UCSD-AML1 (cell line): ENCODE data around the gene LFNG.
A peak's percentile ranks its signal among the peaks of the same experiment; 100 is the strongest.

Experiments used
- DNase-seq: peaks from one replicate; lab custom pipeline; 2025; ENCODE audit not compliant: unreplicated experiment; lab: John Stamatoyannopoulos, UW

Gene LFNG

DNA sequence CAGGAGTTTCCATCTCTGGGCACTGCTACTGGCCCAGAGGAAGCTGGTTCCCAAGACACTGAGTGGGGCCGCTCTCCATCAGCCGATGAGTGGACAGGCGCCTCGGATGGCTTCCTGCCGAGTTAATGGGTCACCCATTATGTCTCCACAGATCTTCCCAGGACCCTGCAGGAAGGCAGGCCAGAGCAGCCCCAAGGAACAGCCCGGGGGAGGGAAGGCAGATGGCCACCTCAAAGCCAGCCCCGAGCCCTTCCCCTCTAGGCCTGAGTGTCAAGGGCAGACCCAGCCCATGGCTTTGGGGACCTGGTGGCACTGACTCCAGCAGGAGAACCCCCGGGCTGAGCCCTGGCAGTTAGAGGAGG, 3.4 kb upstream of the LFNG start:
- DNase-seq = no peak

DNA sequence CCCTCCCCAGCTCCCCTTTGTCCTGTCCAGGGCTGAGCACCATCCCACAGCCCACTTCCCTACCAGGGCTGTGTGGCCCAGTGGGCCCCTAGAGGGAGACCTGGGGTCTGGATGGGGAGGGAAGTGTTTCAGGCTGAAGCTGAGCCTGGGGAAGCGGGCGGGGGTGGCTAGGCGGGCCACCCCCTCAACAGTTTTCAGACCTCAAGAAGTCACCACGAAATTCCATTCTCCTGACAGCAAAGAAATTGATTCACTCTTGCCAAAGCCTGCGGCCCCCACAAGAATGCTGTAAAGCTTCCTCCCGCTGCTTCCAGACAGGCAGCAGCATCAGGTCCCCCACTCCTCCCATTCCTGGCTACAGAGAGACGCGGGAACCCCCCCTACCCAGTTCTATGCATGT, 2.5 kb upstream of the LFNG start:
- DNase-seq = no peak

DNA sequence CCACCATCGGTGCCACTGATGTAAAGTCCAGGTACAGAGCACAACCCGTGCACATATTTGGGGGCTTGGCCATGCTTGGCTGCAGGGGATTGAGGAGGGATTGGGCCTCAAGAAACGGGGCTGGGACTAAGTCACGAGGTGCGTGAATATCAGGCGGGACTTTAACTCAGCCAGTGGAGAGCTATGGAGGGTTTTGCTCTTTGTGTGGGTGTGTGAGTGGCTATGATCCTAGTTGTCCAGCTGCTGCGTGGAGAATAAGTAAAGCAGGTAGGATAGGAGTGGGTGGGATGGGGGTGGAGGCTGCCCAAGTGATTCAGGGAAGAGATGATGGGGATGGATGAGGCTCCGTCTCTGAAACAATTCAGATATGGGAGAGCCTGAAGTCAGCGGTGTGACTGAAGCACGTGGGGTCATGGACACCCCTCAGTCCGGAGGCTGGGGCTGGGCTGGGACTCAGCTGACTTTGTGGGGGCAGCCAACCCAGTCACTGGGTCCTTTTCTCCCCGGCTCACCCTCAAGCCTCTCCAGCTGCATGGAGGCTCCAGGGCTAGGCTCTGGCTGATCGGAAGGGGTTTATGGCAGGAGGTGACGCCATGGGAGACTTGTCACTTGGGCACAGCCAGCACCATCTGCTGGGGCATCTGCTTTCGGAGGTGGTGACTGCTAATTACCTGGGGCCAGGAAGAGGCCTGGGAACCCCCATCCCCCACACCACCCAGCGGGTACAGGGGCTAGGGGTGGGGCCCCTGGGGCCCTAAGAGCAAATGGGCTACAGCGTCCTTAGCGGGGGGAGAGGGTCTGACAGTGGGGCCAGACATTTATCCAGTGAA, 1.7 kb upstream of the LFNG start:
- no peak for DNase-seq

DNA sequence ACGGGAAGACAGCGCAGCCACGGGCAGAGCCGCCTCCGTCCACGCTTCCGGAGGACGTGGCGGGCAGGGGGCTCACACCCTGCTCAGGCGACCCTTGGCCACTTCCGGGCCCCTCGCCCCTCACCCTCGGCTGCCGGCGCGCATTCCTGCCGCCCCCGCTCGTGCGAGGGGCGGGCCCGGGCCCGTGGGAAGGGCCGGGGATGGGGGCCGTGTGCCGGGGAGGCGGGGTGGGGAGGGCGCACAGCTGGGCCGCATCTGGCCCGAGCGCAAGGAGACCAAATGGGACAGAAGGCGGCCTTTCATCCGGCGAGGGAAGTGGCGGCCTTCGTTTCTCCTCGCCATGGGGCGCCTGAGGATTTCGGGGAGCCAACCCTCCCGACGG, 846 bp upstream of the LFNG start:
- DNase-seq = no peak

DNA sequence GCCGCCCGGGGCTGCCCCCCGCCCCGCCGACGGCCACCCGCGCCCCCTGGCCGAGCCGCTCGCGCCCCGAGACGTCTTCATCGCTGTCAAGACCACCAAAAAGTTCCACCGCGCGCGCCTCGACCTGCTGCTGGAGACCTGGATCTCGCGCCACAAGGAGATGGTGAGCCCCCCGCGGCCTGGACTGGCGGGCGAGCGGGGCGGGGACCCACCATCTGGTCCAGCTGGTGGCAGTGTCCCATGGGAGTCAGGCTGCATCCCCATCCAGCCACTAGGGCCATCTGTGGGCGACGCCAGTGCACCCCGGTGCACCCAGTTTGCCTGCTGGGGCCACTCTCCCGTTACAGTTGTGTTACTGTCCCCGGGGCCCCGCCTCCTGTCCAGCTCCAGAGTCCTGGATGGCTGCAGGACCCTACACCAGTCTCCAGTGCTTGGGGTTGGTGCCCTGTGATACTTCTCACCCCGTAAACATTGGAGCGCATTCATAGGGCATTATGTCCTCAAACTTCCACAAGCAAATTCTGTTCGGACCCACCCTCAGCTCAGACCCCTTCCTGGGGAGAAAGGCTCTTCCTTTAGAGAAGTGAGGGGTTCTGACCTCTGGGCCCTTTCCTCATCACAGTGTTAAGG, 672 bp downstream of the LFNG start:
- peak; percentile 20 for DNase-seq

DNA sequence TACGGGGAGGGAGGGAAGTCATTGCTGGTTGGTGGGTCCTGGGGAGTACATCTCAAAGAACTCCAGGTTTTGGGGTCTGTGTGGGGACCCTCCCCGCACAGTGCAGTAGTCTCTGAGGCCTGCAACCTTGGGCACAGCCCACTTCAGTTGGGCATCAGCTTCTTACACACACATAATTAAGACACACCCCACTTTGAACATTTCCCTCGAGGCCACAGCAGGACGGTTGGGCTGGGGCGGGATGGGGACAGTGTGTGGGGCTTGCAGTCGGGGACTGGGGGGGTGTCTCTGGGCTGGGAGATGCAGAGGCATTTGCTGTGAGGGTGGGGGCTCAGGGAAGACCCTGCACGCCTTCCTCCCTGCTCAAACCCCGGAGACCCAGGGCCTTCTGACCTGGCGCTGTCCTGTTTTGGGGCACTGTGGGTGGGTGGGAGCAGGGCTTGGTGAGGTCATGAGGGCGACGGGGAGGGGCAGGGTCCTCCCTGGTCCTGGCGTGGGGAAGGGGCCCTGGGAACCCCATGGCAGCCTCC, 1.3 kb downstream of the LFNG start:
- DNase-seq = no peak

DNA sequence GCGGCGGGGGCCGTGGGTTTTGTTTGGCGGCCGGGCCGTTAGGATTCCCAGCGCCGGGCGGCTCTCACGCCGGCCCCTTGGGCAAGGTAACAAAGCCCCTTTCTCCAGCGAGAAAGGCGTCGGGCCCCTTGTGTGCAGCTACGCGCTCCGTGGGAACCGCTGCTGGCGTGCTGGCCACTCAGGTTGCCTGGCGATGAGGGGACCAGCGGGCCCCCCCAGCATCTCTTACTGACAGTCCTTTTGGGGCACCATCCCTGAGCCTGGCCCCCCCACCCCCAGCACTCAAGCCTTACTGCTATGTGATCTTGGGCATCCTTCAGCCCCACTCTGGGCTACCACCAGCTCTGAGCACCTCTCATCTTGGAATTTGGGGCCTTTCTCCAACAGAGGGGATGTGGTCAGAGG, 1.8 kb downstream of the LFNG start:
- DNase-seq = no peak

DNA sequence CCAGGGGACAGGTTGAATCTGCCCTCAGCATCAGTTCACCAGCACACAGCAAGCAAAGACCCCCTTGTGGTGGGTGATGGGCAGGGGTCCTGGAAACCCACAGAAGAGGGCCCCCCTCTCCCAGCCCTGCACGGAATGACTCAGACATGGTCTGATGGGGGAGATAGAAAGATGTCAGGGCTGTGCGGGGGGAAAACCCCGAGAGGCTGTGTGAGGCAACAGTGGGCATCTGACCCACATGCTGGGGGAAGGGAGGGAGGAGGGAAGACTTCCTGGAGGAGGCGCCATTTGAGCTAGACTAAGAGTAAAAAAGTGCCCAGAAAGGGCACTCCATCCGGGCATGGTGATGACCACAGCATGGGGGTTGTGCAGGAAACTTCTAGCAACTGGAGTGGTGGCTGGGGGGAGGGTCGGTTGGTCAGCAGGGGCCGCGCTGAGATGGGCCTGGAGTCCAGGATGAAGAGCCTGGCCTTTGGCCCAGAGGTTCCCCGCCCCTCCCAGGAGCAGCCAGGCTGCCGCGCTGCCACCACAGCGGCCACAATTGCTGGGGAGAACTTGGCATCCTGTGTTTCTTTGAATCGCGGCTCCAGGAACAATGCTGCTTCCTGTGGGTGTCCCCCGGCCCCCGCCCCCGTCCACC, 2.5 kb downstream of the LFNG start:
- peak; percentile 68 for DNase-seq

DNA sequence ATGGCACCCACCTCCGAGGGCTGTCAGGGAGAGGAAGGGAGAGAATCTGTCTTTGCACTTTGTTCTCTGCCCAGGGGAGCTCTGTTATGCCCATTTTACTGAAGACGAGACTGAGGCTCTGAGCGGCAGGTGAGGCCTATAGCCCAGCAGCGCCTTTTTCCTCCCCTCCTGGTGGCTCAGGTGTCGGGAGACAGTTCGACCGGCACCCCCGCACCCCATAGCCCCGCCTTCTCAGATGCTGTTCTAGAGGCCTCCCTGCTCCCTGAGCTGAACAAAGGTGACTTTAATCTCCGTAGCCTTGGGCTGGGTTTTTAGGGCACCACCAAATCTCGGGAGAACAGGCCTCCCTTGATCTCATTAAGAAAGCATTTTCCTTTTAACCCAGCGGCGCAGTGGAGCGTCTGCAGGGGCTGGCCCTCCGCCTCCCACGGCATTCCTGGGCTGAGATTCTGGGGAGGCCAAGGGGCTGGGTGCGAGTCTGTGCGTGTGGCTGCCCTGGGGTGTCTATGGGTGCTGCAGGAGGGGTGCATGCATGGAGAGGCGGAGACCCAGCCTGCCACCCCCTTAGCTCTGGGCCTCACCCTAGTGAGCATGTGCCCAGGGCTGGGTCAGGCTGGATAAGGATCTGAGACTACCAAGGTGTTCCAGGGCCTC, 3.3 kb downstream of the LFNG start:
- no peak for DNase-seq

DNA sequence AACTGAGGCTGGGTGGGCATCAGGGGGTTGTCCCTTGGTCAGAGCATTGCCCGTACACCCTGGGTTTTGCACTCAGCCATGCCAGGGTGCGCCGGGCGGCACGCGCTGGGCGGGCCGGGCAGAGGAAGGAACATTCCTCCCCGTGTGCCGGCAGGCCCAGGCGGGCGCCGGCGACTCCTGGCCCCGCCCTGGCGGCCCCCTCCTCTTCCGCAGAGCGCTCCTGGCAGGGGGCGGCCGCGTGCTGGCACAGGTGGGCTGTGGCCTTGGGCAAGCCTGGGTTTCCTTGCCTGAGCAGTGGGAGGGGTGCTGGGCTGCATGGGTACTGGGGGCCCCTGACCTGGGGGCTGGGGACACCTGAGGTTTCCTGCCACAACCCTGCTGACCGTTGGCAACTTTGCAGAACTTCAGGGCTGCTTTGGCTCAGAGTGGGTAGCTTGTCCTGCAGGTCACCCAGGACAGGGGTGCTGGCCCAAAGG, 3.9 kb downstream of the LFNG start:
- no peak for DNase-seq

DNA sequence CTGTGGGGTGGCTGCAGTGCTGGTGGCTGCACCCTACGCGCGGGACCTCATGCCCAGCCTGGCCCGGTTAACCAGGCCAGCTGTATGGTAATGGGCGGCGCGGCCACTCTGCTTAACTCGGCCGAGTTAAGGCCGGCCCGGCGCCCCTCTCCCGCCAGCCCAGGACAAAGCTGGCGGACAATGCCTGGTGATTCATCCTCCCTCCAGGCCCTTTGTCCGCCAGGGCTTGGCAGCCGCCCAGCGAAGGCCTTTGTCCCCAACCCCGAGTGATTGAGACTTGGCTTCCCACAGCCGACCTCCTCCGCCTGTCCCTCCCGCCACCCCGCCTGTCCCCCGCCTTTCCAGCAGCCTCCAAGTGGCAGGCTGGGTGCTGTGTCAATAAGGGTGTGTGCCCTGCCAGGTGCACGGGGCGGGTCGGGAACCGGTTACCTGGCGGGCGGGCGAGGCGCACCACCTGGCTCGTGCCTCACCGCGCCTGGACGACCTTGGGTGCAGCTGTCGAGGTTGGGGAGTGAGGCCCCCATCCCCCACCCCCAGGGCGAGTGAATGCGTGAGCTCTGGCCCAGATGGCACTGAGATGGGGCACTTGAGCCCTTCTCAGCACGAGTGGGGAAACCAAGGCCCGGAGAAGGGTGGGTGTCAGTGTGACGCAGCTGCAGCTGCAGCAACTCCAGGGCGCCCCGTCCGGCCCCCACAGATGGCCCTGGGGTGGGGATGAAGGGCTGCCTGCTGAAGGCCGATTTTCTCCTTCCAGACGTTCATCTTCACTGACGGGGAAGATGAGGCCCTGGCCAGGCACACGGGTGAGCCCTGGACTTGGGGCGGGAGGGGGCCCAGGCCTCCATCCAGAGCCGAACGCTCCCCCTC, 4.6 kb downstream of the LFNG start:
- no peak for DNase-seq

DNA sequence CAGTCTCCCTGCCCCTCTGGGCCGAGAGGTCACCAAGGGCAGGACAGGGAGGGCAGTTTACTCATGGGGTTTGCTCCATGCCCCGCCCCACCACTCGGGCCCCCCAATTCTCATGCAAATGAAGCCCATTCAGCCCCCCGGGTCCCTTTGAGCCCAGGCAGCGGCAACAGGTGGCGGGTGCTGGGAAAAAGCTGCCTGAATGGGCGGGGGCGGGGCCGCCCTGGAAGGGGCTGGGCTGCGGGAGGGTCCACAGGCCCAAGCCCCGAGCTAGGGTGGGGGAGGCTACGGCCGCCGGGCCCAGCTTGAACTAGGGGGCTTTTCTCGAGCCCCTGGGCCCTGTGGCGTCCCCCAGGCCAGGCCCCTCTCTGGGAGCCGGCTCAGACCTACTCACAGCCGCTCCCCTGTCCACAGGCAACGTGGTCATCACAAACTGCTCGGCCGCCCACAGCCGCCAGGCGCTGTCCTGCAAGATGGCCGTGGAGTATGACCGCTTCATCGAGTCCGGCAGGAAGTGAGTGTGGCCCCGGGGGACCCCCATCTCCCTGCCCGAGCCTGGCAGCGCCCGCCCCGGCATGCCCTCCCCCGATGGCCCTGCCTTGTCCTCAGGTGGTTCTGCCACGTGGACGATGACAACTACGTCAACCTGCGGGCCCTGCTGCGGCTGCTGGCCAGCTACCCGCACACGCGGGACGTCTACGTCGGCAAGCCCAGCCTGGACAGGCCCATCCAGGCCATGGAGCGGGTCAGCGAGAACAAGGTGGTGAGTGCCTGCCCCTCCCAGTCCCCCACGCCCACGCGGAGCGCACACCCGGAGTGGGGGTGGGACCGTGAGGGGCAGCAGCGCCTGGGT, 5.5 kb downstream of the LFNG start:
- no peak for DNase-seq

DNA sequence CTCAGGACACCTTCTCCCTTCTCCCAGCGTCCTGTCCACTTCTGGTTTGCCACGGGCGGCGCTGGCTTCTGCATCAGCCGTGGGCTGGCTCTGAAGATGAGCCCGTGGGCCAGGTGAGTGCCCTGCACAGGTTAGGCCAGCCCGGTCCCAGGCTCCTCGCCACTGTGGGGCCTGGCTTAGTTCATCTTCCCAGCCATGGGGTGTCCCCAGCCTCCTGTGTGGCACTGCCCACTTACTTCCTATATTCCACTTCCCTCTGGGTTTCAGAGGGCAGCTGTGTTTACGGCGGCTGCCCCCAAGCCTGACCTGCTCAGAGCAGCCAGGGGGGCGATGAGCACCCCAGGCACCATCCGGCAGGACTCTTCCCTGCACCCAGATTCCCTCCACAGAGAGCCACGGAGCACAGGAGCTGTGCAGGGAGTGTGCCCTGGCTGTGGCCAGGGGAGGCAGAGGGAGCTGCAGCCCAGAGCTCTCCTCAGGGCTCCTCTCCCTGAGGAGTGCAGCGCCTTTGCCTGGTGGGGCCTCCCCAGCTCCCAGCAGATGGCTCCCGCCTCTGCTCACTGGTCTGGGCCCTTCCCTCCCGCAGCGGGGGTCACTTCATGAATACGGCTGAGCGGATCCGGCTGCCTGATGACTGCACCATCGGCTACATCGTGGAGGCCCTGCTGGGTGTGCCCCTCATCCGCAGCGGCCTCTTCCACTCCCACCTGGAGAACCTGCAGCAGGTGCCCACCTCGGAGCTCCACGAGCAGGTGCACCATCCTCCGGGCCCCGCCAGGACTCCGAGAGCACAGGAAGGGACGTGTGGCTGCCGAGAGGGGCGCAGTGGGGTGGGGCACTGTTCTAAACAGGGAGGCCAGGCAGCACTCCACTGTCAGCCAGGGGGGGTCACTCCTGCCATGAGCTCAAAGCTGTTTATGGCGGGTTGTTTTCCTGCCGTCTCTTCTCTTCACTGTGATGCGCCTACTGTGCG, 6.4 kb downstream of the LFNG start:
- no peak for DNase-seq

DNA sequence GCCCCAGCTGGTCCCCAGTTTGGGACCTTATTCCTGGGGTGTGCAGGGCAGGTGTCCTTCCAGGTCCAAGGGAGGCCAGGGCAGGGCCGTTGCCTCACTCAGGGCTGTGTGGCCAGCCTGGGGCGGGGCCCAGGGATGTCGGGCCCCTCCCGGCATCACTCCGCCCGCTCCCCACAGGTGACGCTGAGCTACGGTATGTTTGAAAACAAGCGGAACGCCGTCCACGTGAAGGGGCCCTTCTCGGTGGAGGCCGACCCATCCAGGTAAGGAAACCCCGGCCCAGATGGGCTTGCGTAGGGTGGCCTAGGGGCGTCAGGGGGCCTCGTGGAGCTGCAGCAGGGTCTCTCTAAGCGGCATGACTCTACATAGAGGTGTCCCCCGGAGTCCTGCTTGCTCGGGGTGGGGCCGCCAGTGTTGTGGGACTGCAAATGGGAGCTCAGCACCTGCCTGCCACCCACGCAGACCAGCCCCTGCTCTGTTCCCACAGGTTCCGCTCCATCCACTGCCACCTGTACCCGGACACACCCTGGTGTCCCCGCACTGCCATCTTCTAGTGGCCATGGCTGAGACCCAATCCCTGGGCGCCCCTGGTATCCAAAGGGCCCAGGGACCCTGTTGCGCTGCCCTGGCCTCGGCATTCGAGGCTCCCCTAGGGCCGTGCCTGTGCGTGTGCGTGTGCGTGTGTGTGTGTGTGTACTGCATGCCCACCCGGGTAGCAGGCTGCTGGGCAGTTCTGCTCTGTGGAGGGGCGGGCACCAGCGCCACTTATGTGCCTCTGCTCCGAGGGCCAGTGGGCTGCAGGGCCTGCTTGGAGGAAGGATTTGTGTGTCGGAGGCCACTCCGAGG, 7.3 kb downstream of the LFNG start:
- no peak for DNase-seq

DNA sequence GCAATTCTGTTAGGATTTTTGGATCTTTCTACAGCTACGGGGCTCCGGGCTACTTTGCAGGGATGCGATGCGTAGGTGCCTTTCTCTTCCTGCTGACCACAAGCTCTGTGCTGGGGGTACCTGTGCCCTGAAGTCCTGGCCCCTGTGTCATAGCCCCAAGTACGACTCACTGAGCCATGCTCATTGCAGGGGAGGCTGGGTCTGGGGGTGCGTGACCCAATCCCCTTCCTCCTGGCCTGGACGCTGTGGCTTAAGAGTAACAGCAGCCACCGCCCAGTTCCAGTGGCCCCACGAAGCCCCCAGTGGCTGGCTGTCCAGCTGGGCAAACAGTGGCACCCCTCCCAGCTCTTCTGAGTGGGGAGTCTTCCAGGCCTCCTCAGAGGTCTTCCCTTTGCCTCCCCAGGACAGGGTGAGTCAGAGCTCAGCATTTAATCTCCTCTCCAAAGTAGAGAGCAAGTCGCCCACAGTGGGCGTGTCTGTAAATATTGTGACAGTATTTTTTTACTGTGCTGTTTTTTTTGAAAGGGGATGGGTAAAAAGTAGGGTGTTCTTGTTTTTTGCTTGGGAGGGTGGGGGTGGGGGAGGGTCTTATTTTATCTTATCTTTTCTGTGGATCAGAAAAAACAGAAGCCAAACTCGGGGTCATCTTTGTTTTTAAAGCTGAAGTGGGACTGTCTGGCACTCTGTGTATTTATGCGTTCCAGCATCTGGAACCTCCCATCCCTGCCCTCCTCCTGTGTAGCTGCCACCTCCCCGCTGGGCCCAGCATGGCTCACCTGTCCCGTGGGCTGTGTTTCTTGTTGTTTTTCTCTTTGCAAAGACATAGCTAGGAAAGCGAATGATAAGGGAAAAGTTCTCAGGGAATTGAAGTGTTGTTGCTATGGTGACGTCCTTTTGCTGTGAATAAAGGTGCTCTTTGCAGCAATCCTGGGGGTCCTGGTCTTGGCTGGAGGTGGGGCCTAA, 8.2 kb downstream of the LFNG start:
- DNase-seq = no peak

DNA sequence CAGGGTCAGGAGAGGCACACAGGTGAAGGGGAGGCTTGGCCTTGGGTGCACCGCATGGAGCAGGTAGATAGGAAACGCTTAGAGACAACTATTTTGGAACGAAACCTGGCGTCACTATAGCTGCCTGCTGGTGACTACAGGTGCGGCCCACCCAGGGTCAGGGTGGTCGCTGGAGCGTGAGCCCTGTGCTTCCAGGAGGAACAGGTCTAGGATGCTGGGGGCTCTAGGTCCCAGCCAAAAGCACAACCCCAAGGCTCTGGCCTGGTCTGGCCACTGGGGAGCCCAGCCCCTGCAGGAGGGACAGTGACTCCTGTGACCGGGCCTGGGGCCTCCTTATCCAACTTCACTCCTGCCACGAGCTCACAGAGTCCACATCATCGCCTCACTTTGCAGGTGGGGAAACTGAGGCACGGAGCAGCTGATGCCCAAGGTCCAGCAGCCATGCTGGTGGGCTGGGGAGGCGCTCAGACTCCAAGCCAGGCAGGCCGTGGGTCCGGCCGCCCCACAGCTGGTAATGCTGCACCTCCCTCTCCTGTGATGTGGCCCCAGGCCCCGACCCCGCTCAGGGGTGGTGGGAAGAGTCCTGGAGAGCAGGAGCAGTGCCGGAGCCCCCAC, 9.0 kb downstream of the LFNG start:
- no peak for DNase-seq
